Urothelium cell line (cell line): Measurements from ENCODE around the gene INHA.

Source experiments
- DNase-seq: peaks from one replicate; pipeline ENCODE4 v3.0.0; 2011; ENCODE audit warnings: low spot score, mixed read lengths
- FAIRE-seq: peaks from 2 replicates; lab custom pipeline; 2011; peaks lifted over from hg19 to GRCh38; lab: Jason Lieb, UNC

The INHA gene, protein sequence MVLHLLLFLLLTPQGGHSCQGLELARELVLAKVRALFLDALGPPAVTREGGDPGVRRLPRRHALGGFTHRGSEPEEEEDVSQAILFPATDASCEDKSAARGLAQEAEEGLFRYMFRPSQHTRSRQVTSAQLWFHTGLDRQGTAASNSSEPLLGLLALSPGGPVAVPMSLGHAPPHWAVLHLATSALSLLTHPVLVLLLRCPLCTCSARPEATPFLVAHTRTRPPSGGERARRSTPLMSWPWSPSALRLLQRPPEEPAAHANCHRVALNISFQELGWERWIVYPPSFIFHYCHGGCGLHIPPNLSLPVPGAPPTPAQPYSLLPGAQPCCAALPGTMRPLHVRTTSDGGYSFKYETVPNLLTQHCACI

DNA sequence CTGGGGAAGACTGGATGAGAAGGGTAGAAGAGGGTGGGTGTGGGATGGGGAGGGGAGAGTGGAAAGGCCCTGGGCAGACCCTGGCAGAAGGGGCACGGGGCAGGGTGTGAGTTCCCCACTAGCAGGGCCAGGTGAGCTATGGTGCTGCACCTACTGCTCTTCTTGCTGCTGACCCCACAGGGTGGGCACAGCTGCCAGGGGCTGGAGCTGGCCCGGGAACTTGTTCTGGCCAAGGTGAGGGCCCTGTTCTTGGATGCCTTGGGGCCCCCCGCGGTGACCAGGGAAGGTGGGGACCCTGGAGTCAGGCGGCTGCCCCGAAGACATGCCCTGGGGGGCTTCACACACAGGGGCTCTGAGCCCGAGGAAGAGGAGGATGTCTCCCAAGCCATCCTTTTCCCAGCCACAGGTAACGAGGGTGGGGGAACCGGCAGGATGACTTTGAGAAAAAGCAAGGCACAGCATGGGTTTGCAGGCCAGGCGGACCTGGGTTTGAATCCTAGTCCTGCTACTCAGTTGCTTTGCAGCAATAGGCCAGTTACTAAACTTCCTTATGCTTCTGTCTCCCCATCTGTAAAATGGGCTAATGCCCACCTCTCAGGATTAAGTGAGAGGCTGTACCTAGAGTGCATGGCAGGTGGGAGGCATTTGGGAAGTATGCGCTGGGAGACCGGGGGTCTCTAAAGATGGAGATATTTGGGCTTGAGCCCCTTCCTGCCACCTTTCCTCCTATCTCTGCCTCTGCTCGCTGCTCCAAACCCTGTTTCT, at the start of gene INHA:
TSS of gene INHA (plus strand) at position 74 of the 765 bp plus-strand sequence. CDS start at position 139, 65 bp downstream.
- FAIRE-seq: no peak
- DNase-seq: no peak

DNA sequence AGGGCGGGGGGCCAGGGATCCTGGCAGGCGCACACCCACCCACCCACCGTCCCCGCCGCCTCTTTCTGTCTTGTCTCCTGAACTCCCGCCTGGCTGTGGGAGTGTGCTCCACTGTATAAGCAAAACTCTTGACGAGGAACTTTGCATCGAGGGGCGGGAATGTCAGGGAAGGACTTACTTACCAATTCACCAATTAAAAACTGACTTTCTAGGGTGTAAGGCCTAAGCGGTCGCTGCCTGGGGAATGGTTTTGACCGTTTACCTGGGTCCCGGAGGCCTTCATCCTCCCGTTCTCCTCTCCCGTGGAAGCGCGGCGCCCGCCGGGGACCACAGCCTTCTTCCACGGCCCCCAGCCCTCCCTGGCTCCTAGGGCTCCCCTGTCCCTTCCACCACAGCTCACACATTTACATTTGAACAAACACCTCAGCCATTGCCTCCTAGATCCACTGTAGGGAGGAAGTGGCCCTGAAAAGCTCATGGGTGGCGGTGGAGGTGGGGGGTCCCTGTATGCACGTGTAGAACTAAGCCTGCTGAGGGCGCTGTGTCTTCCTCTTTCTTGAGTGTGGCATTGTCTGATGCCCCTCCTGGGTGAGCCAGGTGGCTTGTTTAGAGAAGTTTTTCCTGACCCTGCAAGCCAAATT, 49.0 kb upstream of the INHA start:
- DNase-seq: no peak
- FAIRE-seq: no peak

DNA sequence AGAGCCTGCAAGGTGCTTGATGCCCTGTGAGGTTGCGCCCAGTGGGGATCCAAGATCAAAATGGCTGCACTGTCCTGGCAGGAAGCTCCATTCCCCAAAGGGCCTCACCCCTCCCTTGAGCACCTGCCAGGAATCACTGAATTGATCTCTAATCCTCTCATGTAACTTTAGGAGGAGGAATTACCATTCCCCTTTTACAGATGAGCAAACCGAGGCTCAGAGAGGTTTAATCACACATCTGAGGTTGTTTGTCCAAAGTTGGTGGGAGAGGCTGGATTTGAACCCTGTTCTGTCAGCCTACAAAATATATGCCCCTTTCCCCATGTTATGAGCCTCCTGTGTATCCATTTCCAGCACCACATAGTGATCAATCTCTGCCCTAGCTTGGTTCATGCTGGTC, 47.3 kb upstream of the INHA start:
- FAIRE-seq (no peak), DNase-seq (no peak)

DNA sequence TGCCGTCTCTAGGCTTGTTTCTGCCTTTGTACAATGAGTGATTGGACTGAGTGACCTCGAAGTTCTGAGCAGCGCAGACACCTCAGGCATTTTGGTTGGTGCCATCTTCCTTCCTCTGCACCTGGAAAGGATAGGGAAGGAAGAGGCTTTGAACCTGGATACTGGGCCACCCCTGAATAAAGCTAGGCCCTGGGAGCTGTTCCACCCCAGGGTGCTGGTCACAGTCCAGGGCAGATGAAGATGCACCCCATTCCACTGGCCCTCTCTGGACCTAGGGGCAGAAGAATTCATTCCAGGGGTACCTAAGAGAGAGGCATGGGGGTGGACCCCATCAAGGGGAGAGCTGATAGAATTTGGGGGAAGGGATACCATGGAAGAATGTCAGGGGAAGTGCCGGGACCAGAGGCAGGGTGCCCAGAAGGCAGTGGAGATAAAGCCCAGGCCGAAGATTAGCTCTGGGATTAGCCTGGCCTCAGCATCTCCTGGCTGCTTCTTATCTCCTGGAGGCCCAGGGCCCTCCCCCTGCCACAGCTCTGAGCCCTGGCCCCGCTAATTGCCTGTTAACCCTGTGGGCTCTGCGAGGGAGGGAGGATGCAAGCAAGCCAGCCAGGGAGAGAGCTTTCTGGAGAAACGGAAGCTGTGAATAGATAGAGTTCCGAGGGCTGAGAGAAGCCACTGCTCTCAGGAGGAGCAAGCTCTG, 46.4 kb upstream of the INHA start:
- DNase-seq (no peak), FAIRE-seq (no peak)

DNA sequence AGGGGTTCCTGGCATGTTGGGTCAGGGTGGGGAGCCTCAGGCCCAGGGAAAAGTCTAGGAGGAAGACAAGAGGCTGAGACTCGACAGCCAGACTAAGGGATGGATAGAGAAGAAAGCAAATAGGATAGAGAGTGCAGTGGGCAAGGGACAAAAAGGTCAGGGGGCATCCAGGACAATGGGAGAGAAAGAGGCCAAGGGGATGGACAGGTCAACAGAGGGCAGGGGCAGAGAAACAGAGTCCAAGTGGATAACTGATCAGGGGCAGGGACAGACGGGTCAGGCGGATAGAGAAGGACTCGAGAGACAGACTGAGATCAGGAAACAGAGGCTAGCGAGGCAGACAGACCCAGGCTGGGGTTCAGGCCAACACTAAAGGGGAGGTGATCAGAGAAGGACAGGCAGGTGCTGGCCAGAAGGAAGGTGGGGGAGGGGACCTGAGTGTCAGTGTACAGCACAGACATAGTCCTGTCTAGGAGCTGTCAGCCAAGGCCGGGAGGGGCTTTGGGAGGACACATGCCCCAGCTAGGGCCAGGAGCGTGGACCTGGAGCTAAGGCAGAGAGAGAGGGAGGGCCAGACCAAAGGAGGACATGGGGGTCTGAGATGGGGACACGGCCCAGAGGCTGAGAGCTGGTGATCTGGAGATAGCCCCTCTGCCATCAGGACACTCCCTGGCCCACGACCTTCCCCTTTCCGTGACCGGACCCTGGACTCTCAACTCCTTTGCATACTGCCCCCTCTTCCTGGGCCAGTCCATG, 45.6 kb upstream of the INHA start:
- FAIRE-seq: no peak
- no peak for DNase-seq

DNA sequence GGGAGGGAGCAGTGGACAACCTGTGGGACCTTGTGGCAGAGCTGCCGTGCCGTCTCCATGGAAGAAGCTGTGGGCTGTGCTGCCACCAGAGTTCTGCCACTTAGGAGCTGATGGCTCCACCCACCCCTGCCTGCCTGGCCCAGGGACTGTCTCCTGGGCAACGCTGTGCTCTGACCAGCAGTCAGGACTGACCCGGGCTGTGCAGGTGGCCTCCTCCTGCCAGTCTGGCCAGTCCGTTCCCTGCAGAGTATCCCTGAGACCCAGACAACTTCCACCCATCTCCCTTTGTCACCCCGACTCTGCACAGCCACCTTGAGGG, 45.1 kb upstream of the INHA start:
- DNase-seq: no peak
- no peak for FAIRE-seq

DNA sequence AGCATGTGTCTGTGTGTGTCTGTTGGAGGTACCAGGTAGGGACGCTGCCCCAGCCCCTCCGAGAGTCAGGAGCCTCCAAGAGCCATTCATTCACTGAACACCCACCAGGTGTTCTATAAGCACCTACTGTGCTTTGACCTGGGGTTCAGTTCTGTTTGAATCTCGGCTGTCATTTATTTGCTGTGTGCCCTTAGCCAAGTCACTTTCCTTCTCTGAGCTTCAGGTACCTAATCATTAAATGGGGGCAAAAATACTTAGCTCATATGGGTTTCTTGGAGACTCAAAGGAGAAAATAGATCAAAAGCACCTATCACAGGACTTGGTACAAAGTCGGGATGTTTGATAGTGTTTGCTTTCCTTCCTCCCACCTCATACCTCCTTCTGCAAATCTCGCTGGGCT, 44.6 kb upstream of the INHA start:
- no peak for DNase-seq
- FAIRE-seq: no peak

DNA sequence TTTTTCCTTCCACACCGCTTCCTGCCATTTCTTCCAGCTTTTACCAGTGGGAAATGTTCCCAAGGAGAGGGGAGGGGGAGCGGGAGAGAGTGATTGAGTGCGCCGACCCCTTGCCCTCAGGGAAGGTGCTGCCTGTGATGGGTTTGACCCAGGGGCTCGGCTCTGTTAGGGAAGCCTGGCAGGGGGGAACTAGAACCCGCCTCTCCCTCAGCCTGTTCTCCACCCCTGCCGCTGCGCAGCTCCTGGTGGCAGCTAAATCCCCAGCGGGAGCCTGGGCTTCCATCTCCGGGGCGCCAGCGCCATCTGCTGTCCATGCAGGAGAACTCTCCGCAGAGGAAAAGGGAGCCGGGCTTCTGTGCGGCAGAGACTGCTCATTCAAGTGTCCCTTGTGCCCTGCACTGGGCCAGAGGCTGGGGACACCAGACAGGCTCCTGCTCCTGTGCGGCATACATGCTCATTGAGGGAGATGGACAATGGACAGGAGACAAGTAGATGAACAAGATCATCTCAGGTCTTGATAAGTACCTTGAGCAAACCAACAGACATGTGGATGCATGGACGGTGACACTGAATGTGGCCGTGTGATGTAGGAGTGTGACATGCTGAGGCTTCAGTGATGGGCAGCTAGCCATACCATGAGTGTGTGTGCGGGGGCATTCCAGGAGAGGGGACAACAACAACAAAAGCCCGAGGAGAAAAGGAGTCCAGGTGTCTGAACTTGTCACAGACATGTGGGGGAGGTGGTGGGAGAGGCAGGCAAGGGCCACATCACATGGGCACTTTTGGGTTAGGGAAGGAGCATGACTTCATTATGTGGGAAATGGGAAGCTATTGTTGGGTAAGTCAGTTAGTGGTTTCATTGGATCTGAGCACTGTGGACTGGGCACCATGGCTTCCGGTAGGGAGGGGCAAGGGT, 41.8 kb upstream of the INHA start:
- peak; percentile 58 for FAIRE-seq
- peak; percentile 93 for DNase-seq

DNA sequence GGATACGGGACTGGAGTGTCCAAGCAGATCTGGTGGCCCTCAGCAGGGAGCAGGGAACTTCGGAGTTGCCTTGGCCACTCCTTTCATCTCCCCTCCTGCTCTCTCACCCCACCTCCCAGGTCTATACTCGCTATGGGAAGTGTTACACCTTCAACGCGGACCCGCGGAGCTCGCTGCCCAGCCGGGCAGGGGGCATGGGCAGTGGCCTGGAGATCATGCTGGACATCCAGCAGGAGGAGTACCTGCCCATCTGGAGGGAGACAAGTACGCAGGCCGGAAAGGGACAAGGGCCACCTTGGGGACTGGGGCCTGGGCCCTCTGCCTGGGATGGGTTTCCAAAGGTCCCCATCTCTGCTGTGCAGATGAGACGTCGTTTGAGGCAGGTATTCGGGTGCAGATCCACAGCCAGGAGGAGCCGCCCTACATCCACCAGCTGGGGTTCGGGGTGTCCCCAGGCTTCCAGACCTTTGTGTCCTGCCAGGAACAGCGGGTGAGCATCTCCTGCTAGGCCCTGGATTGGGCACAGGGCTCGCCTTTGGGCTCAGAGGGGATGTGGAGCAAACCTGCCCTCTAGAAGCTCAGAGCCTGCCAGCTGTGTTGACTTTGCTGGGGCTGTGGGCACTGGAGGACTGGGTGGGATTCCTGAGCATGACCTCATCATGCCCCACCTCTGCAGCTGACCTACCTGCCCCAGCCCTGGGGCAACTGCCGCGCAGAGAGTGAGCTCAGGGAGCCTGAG, 40.3 kb upstream of the INHA start:
- DNase-seq (no peak), FAIRE-seq (no peak)

DNA sequence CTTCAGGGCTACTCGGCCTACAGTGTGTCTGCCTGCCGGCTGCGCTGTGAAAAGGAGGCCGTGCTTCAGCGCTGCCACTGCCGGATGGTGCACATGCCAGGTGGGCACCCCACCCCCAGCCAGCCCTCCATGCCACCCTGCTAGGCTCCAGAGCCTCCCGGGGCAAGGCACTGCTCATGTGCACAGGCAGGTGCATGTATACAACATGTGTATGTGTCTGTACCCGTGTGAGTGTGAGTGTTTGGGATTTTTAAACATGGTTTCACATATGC, 39.8 kb upstream of the INHA start:
- DNase-seq (no peak), FAIRE-seq (no peak)

DNA sequence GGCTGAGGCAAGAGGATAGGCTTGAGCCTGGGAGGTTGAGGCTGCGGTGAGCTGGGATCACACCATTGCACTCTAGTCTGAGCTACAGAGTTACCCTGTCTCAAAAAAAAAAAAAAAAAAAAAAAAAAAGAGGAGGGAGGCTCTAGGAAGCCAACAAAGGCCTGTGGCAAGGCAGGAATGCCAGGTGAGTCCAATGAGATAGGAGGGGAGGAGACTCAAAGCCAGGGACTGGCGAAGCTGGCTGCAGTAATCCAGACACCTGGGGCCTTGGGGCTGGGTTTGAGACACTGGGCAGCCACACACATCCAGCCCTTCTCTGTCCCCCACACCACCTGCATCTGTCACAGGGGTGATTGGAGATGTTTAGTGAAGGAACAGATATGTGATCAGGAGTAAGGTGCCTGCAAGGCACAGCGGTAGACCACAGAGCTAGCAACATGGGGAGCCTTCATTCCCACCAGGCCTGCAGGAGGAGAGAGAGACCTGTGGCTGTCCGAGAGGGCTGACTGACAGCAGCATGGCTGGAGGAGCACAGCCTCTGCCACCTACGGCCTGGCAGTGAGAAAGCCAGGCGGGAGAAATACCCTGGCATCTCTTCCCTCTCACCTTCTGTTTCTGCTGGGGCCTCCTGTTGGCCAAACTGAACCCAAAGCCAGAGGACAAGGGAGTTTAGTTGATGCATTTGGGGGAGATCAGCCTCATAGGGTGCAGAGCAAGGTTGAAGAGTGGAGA, 38.0 kb upstream of the INHA start:
- no peak for DNase-seq
- no peak for FAIRE-seq

DNA sequence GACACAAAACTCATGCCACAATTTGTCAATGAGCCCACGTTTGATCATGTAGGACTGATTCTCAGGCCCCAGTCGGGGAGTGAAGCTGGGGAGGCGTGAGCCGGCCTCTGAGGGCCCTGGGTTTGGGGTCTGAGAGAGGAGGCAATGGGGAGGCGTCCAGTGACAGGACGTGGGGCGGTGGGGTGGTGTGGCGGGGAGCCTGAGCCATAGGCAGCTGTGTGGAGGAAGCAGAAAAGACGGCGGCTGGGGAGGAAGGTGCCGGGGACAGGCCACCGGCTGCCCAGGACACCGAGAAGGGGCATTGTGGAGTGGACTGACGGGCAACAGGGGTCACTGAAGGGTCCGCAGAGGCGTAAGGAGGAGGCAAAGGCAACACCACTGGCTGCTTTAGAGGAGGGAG, 35.7 kb upstream of the INHA start:
- DNase-seq (no peak), FAIRE-seq (no peak)

DNA sequence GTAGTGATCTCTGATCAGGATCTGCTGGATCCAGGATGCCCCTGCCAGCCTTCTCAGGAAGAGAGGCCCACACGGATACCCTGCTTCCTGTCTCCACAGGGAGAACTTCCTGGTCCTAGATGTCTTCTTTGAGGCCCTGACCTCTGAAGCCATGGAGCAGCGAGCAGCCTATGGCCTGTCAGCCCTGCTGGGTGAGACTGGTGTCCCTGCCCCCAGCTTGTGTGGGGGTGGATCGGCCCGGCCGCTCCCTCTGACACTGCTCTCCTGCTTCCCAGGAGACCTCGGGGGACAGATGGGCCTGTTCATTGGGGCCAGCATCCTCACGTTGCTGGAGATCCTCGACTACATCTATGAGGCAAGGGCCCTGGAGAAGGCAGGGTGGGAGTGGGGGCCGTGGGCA, 35.1 kb upstream of the INHA start:
- no peak for FAIRE-seq

DNA sequence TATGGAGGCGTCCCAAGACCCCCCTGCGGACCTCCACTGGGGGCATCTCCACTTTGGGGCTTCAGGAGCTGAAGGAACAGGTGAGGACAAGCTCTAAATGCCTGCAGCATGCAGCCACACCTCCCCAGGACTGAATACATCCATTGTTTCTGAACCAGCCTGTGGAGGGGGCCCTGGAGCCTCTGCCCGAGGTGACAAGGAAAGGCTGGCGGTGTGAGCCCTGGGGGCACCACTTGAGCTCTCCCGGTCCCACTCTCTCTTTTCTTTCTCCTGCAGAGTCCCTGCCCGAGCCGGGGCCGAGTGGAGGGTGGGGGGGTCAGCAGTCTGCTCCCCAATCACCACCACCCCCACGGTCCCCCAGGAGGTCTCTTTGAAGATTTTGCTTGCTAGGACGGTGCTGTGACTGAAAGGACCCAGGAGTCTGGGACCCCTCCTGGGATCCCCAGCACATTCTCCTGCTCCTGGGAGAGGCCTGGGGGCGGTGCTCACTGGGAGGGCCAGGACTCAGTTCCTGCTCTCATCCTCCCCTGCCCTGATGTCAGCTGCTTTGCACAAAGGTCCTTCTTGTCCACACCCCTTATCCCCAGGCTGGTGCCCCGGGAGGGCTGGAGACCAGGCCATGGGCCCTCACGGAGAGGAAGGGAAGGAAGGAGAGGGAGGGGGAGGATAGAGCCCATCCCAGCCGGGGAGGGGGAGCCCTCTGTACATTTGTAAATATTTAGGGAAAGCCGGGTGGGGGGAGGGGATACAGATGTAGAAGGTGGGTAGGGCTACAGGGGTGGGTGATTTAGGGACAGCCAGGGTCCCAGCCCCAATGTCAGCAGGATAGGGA, 34.2 kb upstream of the INHA start:
- DNase-seq: no peak
- FAIRE-seq: no peak

More for the DNA sequence above, 35.1 kb upstream of the INHA start:
- DNase-seq: no peak

DNA sequence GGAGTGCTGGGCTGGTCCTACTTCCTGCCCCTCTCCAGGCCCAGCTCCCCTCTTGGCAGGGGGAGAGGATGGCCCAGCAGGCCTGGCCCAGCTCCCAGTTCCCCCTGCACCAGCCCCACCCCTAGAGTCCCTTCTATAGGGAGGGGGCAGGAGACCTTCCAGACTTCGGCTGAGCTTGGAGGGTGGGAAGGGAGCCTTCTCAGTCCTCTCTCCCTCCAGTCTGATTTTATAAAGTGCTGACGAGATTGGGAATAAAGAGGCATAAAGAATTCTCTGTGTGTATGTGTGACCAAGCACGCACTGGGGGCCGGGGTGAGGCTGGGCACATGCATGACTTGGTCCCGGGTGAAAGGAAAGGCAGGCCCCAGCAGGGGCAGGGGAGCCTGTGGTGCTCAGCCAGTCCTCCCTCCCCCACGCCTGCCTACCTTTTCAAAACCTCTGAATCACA, 33.6 kb upstream of the INHA start:
- no peak for DNase-seq

DNA sequence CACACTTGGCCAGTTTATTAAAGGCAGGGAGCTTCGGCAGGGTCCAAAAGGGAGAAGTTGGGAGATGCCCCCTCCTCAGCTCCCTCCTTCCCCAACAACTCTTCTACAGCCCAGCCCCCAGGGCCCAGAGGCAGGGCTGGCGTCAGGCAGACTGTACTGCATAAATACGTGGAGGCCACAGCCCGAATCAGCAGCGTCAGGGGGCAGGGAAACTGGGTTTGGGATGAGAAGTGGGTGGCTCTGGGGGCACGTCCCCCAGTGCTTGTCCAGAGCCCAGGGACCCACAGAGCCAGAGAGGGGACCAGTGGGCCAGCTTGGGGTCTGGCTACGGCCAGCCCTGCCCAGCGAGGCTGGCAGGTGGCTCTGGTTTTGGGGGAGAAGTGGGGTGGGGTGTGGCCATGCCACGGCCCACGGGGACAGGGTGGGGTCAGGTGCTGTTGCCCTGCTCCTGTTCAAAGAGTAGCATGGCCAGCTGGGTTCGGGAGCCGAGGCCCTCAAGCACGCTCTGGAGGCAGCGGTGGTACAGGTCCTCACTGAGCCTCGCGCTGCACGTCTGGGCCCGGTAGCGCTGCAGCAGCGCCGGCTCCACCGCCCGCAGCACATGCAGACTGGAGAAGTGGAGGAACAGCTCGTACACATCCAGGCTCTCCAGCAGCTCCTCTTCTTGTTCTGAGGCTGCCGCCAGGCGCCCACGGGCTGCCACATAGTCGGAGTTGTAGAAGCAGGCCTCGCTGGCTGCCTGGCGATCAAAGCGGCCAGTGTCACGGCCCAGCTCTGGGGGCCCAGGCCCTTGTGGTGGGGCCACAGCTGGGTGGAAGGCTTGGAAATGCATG, 32.9 kb upstream of the INHA start:
- FAIRE-seq: no peak

More for the DNA sequence above, 33.6 kb upstream of the INHA start:
- FAIRE-seq: no peak

More for the DNA sequence above, 32.9 kb upstream of the INHA start:
- DNase-seq: no peak
